Activated CD8-positive, alpha-beta memory T cell treated with anti-CD3 and anti-CD28 coated beads for 4 hours (primary cell): ENCODE data around the gene CDKN2C.
"Not testable (repeated sequence)": the region's sequence is repeated elsewhere in the genome, so short reads cannot be mapped to it uniquely, and the experiment has no call there.

Experiments used
- DNase-seq, 2 donors: peaks; one replicate each; pipeline ENCODE4 v3.0.0-alpha.2; 2020; ENCODE audit warnings: low read depth in 2 of 2

The CDKN2C gene

GRCh38 chr1:50979937-50980336 lies 9.9 kb downstream of the CDKN2C start:
- DNase-seq: no peak

DNA sequence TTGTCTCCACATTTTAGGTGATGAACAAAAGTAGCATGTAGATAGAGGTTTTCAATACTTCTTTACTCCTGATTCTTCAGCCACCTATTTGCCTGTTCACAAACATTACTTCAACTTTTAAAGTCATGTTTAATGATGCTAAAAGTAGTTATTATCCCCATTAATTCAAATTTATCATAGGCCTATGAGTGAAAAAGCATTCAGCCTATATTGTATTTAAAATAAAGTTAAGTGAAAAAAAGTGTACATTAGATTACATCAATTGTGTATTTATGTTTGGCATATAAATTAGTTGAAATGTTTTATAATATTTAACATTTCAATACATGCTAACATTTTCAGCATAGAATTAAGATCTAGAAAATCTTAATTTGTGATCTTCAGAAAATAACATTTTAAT lies 10.5 kb downstream of the CDKN2C start:
- DNase-seq: no peak

- DNase-seq: no peak
These were observed 11.7 kb downstream of the CDKN2C start for GRCh38 chr1:50981741-50982140.

DNA sequence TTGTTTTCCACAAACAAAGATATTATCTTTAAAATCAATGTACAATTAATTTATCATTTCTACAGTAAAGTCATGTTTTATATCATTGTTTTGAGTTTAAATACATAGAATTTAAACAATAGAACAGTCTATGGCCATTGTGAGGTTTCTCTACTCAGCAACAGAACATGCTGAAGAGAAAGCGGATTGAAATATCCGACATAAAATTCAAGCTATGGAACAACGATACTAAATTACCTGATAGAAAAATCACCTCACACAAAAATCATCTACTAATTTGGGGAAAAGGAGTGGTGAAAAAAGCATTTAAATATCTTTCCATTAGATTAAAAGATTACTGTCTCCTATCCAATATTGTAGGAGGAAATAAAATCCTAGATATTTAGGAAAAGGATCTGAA lies 12.6 kb downstream of the CDKN2C start:
- no peak for DNase-seq

DNA sequence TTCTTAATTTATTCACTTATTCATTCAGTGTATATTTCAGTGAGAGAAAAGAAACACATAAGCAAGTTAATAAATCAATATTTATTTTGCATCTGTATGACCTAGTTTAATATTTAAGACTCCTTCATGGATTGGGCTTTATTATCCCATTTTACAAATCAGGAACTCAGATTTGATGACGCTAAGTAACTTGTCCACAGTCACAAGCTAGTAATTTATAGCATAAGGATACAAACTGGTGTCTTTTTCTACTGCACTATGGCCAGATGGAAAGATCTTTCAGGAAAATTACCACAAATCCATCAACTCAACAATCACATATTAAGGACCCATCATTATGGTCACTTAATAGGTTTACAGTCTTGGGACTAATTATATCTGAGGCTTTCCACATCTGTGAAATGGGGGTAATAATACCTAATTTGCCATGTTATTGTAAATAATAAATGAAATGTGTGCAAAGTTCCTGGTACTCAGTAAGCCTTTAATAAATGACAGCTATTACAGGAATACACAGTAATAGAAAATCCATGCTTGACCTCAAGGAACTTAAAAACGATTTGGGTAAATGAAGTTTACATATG lies 13.3 kb downstream of the CDKN2C start:
- no peak for DNase-seq

DNA sequence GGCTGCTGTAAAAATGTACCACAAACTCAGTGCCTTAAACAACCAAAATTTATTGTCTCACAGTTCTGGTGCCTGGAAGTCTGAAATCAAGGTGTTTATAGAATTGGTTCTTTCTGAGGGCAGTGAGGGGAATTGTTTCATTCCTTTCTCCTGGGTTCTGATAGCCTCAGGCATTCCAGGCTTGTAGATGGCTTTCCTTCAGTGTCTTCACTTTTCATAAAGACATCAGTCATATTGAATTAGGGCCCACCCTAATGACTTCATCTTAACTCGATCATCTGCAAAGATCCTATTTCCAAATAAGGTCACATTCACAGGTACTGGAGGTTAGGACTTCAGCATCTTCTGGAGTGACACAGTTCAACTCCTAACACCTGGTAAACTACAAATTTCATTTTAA lies 15.0 kb downstream of the CDKN2C start:
- no peak for DNase-seq

- DNase-seq: no peak
These were observed 16.6 kb downstream of the CDKN2C start for GRCh38 chr1:50986653-50987052.

GRCh38 chr1:50989694-50990093 lies 19.6 kb downstream of the CDKN2C start:
- no peak for DNase-seq

DNA sequence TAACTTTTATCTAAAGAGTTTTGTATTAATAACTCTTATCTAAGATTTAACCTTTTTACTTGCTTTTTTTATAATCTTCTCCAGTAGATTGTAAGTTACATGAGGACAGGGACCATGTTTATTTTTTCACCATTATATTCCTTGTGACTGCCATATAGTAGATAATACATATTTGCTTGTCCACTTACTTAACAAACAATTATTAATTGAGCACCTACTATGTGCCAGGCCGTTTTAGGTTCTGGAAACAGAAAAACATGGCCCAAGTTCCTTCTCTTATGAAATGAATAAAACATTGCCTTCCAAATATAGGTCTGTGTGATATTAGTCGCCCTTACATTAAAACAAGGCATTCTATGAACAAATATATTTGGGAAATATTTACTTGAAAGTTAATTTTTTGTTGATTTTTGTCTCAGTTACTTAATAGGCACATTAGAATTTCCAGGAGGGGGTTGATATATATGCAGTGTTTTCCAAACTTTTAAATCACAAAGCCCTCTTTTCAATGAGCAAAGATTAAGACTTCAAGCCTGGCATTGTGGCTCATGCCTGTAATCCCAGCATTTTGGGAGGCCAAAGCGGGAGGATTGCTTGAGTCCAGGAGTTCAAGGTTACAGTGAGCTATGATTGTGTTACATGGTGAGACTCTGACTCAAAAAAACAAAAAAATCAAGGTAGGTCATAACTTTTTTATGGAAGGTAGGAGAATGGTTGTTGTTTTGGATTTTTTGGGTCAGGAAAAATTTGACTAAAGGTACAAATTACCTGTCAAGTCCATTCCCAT lies 22.7 kb downstream of the CDKN2C start:
- DNase-seq: no peak

DNA sequence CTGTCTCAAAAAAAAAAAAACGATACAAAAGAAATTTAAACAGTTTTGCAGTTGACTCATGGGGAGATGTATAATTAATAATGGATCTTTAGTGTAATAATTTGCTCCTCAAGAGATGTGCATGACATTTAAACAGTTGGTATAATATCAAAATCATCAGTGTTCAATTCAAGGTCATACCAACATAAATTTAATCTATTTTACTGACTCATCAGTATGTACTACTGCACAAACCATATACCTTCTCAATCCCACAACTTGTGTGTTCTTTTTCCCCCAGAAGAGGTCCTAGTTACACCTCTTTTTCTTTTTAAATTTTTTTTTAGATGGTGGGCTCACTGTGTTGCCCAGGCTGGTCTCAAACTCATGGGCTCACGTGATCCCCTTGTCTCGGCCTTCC lies 23.6 kb downstream of the CDKN2C start:
- DNase-seq: no peak

GRCh38 chr1:50994997-50995396 lies 25.0 kb downstream of the CDKN2C start:
- no peak for DNase-seq

- DNase-seq: no peak
These were observed 25.6 kb downstream of the CDKN2C start for GRCh38 chr1:50995651-50996050.

GRCh38 chr1:50996083-50996482 lies 26.0 kb downstream of the CDKN2C start:
- DNase-seq: no peak

- not testable (repeated sequence) for DNase-seq
These were observed 29.3 kb downstream of the CDKN2C start for GRCh38 chr1:50999375-50999774.

GRCh38 chr1:51000160-51000559 lies 30.1 kb downstream of the CDKN2C start:
- no peak for DNase-seq

DNA sequence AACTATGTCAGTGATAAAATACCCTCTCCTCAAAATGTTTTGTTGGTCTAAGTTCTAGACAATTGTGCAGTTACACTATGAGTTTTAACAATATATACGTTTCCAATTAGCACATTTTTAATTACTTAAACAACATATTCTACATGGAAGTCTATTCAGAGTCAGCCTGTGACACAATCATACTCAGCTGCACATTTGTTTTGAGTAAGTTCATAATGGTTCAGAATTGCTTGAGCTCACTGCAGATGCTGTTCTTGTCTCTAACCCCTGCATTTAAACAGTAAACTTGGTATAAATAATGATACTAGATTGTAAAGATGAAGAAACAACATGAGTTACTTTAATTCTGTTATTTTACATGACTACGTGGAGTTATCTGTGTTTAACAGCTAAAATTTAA lies 30.6 kb downstream of the CDKN2C start:
- DNase-seq: no peak

DNA sequence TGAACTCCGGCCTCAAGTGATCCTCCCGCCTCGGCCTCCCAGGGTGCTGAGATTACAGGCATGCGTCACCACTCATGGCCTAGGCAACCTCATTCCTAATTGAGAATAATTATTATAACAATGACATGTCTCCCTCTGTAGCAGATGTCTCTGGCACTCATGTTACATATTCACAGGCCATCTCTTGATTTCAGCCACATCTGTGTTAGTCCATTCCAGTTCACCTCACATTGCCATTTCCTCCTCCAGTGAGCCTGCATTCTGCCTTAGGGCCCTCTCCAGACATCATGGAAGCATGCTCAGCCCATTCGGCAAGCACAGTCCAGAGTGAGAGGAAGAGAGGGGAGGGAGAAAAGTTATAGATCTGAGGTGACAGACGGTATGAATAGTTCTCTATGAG lies 32.5 kb downstream of the CDKN2C start:
- DNase-seq: no peak

- DNase-seq: not testable (repeated sequence)
These were observed 35.5 kb downstream of the CDKN2C start for GRCh38 chr1:51005549-51005948.

GRCh38 chr1:51009381-51009780 lies 39.3 kb downstream of the CDKN2C start:
- DNase-seq: no peak

DNA sequence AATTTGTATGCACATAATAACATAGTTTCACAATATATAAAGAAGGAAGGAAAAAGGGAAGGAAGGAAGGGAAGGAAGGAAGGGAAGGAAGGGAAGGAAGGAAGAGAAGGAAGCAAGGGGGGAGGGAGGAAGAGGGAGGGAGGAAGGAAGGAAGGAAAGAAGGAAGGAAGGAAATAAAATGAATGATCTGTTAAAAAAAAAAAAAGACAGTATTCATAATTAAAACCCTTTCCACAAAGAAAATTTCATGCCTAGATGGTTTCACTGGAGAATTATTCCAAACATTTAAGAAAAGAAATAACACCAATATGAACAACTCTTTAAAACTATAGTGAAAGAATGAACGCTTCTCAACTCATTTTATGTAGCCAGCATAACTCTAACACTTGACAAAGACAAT lies 44.8 kb downstream of the CDKN2C start:
- no peak for DNase-seq

GRCh38 chr1:51019811-51020210 lies 49.8 kb downstream of the CDKN2C start:
- no peak for DNase-seq
